Testis (tissue), 2 donors: Measurements from ENCODE around the gene B3GALT6.

ENCODE experiments used
- CTCF ChIP-seq, 3 experiments: fragments of 450-650 bp in 2 of 3; fragments of 200-600 bp in 1 of 3; sonication (generic) in 1 of 3; IDR thresholded peaks; one replicate each; pipeline ENCODE4 v1.5.1; 2016 to 2019; ENCODE audit warnings: antibody characterized with exemption in 3 of 3, mild to moderate bottlenecking in 2 of 3, moderate library complexity in 1 of 3
- POLR2A ChIP-seq: fragments of 450-650 bp; IDR thresholded peaks from one replicate; pipeline ENCODE4 v1.6.1; 2017; ENCODE audit warnings: antibody characterized with exemption, mild to moderate bottlenecking, moderate library complexity

- TF ChIP-seq CTCF (IDR thresholded peaks at IDR 0.05) (no peak), POLR2A (no peak)
Measured at GRCh38 chr1:1259119-1259488, 27.1 kb downstream of the B3GALT6 start.
